GM19193 (cell line): Measurements from ENCODE around the gene TCAF1.

Experiments used
- POLR2A ChIP-seq: IDR thresholded peaks from 4 replicates; pipeline ENCODE4 v1.6.1; 2011; ENCODE audit not compliant: insufficient read depth, insufficient read length; ENCODE audit errors: extremely low read depth

Gene TCAF1, protein sequence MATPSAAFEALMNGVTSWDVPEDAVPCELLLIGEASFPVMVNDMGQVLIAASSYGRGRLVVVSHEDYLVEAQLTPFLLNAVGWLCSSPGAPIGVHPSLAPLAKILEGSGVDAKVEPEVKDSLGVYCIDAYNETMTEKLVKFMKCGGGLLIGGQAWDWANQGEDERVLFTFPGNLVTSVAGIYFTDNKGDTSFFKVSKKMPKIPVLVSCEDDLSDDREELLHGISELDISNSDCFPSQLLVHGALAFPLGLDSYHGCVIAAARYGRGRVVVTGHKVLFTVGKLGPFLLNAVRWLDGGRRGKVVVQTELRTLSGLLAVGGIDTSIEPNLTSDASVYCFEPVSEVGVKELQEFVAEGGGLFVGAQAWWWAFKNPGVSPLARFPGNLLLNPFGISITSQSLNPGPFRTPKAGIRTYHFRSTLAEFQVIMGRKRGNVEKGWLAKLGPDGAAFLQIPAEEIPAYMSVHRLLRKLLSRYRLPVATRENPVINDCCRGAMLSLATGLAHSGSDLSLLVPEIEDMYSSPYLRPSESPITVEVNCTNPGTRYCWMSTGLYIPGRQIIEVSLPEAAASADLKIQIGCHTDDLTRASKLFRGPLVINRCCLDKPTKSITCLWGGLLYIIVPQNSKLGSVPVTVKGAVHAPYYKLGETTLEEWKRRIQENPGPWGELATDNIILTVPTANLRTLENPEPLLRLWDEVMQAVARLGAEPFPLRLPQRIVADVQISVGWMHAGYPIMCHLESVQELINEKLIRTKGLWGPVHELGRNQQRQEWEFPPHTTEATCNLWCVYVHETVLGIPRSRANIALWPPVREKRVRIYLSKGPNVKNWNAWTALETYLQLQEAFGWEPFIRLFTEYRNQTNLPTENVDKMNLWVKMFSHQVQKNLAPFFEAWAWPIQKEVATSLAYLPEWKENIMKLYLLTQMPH

DNA sequence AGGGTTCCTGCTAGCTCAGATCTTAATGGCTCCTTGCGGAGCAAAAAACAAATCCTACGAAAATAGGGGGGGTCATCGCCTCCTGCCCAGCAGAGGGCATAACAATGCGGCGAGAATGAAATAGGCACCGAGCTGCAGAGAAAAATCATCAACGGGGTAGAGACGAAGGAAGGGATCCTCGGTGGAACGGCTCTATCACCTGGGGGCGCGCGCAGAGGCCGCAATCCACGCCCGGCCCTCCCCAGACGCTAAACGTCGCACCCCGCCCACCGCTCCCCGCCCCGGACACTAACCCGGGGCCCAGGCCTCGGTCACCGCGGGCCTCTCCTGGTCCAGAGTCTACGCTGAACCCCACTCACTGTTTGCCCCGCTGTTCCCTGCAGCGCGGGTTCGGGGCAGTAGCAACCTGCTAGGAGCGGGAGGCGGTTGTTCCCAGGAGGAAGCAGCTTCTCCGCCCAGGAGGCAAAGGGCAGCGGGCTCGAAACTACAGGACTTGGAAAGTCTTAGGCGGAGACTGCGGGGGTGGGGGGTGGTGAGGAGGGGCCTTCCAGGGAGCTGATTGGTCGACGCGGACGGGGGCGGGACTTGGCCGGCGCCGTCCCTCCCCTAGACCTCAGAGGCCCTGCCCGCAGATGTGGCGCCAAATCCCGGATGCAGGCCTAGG, at the start of gene TCAF1:
Gene TCAF1, minus strand, starts transcription at position 509 of the 664 bp plus-strand sequence. CDS start 25,568 bp downstream, outside the sequence.
- TF ChIP-seq POLR2A = peak; percentile 67

DNA sequence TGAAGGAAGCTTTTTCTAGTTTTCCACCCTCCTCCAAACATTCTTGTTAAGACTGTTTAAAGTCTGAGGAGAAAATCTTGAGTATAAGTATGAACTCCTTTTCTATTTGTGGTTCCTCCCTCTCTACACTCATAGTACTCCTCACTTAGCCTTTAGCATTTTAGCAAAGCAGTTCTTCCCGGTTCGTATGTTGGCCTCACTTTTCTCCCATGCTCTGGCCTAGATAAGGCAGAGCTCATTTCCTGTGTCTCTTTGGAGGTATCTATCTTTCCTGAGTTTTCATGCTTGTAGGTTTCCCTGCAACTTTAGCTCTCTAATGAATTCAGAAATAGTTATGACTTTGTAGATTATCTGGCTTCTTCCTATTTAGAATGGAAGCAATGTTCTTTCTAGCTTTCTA, 46.8 kb upstream of the TCAF1 start:
- TF ChIP-seq POLR2A = no peak

DNA sequence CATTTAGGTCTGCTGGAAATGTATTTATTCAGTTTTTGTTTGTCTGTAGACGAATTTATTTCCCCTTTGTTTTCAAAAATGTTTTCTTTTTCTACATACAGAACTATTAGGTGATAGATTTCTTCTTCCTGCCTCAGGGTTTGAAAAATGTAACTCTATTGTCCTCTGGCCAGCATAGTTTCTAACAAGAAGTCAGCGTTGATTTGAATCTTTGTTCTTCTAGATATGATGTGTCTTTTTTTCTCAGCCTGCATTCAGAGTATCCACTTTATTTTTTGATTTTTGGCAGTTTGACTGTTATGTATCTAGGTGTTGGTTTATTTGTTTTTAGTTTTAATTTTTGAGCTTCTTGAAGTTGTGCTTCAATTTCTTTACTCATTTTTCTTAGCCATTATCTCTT, 45.1 kb upstream of the TCAF1 start:
- no peak for TF ChIP-seq POLR2A

DNA sequence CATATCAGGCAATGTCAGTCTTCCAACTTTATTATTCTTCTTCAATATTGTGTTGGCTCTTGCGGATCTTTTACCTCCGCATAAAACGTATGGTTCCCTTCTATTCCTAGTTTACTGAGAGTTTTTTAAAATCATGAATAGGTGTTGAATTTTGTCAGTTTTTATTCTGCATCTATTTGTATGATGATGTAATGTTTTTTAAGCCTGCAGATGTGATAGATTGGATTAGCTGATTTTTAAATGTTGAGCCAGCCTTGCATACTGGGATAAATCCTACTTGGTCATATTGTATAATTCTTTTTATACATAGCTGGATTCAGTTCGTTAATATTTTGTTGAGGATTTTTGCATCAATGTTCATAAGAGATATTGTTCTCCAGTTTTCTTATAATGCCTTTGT, 43.4 kb upstream of the TCAF1 start:
- TF ChIP-seq POLR2A = no peak

DNA sequence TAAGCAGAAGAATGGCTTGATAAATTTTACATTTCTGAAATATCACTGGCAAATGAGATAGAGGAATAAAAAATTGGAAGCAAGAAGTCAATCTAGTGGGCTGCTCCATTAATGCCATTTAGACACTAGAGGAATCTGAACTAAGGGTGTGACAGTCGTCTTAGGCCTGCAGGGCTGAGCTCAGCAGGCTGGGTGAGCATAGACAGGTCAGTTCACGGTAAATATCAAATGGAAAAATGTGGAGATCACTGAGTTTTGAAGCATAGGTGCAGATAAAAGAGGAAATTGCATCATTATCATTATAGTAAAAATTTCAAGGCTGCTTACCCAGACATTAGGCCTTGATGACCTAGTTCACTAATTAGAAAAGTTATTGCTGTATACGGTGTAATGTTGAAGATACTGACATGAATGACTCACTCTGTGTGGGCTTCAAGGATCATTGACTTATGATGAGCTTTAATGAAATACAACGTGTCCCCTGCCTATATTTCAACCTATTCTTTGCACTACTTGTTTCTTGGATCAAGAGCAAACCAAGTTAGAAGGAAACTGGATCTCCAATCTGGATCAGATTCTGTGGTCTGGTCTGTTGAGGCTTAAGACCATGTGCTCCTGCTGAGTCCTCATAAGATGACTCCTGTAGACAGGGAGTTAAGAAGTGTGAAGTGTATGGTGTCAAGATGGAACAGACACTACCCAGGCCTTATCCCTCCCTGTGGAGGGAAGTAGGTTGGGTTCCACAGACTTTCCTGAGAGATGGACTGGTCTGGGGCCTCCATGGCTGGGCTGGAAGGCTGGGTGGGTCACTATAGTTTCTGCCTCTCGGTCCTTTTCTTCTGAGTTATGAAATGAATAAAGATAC, 36.6 kb upstream of the TCAF1 start:
- no peak for TF ChIP-seq POLR2A

DNA sequence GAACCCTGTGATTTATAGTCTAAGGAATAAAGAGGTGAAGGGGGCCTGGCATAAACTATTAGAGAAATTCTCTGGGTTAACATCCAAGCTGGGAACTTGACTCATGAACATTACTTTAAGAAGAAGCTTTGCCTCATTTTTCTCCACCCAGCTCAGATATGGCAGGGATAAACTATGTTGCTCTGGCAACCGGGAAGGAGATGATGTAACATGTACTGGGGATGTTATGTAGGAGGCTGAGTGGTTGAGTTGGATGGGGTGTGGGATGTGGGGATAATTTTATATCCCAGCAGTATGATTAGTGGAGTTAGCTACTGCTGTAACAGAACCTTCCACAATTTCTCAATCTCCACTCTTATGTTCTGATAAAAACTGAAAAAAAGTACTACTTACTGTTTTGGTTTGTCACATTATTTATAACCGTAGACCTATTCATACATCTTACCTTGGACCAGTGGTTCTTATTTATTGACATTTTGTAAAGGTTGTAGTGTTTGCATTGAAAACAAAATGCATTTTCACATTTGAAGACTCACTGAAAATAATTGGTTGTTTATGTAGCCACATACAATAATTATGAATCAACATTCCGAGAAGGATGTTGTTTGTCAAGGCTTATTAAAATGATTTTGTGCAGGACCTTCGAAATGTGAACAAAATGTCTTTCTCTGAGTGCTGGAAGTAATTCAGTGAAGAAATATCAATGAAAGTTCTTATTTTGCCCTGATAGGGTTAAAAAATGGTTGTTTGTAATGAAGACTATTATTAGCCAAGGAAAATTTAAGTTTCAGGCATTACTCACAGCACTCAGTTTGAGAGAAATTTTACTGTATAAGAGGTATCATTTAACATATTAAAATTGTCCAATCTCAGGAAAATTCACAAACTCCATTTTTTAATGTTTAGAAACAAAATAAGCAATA, 34.4 kb upstream of the TCAF1 start:
- TF ChIP-seq POLR2A = no peak

DNA sequence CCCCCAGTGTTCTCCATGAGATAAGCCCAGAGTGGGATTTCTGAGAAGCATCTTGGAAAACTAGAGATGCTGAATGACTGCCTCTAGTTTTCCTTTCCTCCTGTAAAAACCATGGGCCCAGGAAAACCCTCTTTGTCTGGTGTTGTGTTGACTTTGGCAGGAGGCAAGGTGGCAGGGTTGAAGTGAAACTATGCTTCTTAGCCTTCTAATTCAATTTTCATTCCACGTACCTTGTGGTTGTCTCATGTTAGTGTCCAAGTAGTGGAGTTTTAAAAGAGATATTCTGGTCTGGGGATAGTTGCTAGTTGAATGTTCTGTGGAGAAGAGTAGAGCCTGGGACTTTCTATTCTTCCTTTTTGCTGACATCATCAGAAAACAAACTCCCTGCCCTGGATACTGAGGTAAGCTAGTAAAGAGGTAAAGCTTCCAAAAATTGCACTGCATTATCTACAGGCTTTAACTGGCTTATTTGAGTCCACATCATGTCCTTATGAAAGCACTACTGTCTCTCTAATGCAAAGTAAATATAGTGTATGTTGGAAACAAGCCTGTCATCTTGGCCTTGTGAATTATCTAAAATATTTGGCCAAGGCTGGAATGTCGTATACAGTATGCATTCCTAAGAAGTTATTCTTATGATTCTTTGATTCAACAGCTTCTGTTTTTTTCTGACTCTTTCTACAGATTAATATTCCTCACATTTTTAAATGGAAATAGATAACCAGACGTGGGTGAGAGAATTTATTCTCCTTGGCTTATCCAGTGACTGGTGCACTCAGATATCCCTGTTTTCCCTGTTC, 32.8 kb upstream of the TCAF1 start, which contains the start of gene OR2F2:
Gene OR2F2, plus strand, starts transcription at position 708 of the 800 bp plus-strand sequence. Its CDS starts 0 bp downstream, at position 708.
- TF ChIP-seq POLR2A = no peak

DNA sequence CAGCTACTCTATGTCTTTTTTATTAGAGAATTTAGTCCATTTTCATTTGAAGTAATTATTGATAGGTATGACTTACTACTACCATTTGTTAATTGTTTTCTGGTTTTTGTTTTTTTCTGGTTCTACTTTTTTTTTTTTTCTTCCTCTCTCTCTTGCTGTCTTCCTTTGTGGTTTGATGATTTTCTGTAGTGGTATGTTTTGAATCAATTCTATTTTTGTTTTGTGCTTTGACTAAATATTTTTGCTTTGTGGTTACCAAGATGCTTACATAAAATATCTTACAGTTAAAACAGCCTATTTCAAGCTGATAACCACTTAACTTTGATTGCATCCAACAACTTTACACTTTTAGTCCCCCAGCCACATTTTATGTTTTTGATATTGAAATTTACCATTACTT, 29.8 kb upstream of the TCAF1 start:
- no peak for TF ChIP-seq POLR2A

DNA sequence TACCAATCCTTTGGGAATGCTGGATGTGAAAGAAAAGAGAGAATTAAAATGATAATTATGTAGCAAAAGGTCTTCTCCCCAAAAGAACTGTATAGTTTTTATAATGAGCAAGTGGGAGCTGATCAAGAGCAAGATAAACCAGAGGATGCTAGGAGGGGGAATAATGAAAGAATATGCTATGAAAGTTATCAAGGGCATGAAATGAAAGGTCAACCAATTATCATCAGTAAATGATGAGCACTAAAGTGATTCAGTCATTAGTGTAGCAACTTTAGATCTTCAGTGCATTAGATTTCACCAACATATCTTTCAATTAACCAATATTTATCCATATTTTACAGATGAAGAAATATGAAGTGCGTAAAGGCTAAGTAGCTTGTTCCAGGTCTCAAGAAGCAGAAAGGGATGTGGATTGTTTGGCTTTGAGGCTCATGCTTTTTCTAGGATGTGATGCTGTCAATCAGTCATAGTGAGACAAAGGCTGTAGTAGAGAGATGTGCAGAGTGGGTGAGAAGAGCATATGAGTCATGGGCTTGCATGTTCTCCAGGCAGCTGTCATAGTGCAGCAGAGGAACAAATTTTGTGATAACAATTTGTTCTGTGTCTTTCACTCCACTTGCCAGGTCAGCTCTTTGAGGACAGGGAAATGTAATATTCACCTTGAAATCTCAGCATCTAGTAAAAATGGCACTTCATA, 27.4 kb upstream of the TCAF1 start:
- no peak for TF ChIP-seq POLR2A

DNA sequence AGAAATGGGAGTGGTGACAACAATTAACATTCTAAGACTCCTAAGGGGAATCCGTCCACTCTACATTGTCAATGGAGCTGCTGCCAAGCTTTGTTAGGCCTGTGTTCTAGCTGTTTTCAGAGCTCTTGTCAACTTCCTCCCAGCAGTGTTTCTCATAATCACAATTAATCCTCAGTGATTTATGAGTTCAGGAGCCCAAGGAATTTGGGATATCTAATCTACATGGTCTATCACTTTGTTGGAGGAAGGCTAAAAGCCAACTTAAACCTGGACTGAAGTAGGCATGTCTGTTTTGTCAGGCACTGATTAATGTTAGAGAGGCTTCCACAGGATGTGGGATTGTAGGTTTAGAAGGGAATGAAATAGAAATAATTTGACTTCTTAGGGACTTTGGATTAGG, 22.9 kb upstream of the TCAF1 start:
- TF ChIP-seq POLR2A = no peak

DNA sequence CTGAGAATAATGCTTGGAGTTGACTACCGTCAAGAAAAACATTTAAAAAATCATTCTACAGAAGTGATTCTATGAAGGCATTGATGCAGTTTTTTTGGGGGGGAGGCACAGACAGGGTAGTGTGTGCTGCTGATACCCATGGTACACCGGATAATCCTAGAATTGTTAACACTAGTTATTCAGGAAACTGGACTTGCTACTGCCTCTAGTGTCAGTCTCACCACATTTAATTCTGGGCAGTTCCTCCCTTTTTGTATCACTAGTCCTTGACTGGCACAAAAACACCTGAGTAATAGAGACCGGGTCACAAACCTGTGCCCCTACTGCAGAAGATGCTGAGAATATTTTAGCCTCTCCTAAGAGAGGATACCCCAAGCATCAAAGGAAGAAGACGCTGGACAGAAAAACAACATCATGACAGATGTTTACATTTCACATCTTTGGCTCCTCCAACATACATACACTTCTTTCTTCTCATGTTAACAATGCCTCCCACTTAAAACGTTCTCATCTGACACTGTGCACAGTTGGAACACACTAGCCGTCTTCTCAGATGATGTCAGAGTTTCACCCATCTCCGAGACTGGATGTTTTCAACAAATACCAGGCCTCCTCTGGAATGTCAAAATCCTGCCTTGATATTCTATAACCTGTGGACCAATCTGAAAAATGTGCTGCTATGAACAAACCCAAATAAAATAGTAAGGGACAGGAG, 13.1 kb upstream of the TCAF1 start:
- no peak for TF ChIP-seq POLR2A

DNA sequence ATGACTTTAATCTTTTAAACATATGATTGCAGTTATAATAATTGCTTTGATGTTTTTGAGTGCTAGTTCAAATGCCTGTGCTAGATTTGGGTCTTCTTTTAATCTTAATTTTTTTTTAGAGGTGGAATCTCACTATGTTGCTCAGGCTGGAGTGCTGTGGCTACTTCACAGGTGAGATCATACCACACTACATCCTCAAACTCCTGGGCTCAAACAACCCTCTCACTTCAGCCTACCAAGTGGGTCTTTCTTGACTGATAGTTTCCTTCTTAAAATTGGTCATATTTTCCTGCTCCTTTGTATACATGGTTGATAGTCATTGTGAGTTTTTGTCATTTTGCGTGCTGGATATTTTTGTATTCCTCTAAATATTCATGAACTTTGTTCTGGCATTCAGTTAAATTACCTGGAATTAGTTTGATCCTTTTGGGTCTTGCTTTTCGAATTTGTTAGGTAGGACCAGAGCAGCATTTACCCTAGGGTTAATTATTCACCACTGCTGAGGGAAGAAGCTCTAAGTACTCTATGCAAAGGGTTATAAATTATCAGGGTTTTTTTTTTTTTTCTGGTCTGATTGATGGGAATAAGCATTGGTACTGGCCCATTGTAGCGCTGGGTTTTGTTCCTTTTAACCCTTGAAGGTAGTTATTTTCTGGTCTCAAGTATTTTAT, 12.1 kb upstream of the TCAF1 start:
- no peak for TF ChIP-seq POLR2A
